A673 (cell line): ENCODE data around the gene NFATC2.

Source experiments
- CTCF ChIP-seq: fragments of 300-800, 200-600 bp; sonication (generic); conservative IDR thresholded peaks from 2 replicates; pipeline ENCODE4 v1.5.1; 2017; ENCODE audit warnings: low read depth, mild to moderate bottlenecking, antibody characterized with exemption, low read length, moderate library complexity, mixed read lengths
- EZH2 ChIP-seq: fragments of 200-600 bp; sonication (generic); IDR thresholded peaks from 2 replicates; pipeline ENCODE4 v1.6.1; 2017; ENCODE audit warnings: borderline replicate concordance, low read depth, mild to moderate bottlenecking, mixed read lengths, antibody characterized with exemption, low read length; ENCODE audit not compliant: poor library complexity, severe bottlenecking

- TF ChIP-seq CTCF (no peak), EZH2 (no peak)
Observed at GRCh38 chr20:51375561-51375960, 167.0 kb downstream of the NFATC2 start.
